Fibroblast of skin of left quadriceps (primary cell): ENCODE measurements around the gene DSC3.
"Not testable (repeated sequence)": the region's sequence is repeated elsewhere in the genome, so short reads cannot be mapped to it uniquely, and the experiment has no call there.

Experiments
- DNase-seq, 2 experiments: peaks; one replicate each; pipeline ENCODE4 v3.0.0-alpha.2; 2013; ENCODE audit warnings: low read depth in 2 of 2

The DSC3 gene

GRCh38 chr18:31041271-31042083 is 1.1 kb downstream of the DSC3 start:
- no peak for DNase-seq

- DNase-seq = no peak
Measured at GRCh38 chr18:31040686-31041270, 1.8 kb downstream of the DSC3 start.

- DNase-seq = no peak
Measured at GRCh38 chr18:31039426-31039825, 3.1 kb downstream of the DSC3 start.

- not testable (repeated sequence) for DNase-seq
Measured at GRCh38 chr18:31037686-31038085, 4.9 kb downstream of the DSC3 start.

- DNase-seq = no peak
Measured at GRCh38 chr18:31034541-31034940, 8.0 kb downstream of the DSC3 start.

GRCh38 chr18:31030574-31031278 is 11.8 kb downstream of the DSC3 start:
- no peak for DNase-seq

GRCh38 chr18:31015715-31016434 is 26.7 kb downstream of the DSC3 start:
- no peak for DNase-seq

- DNase-seq = peak; percentile 17 to 20
Measured at GRCh38 chr18:31011455-31011854, 31.1 kb downstream of the DSC3 start.

GRCh38 chr18:31010601-31011000 is 31.9 kb downstream of the DSC3 start:
- DNase-seq = no peak

- no peak for DNase-seq
Measured at GRCh38 chr18:30999887-31000628, 42.5 kb downstream of the DSC3 start.

GRCh38 chr18:30999186-30999585 is 43.4 kb downstream of the DSC3 start:
- no peak for DNase-seq

GRCh38 chr18:30997223-30997622 is 45.3 kb downstream of the DSC3 start:
- no peak for DNase-seq

- no peak for DNase-seq
Measured at GRCh38 chr18:30992231-30992630, 50.3 kb downstream of the DSC3 start.

GRCh38 chr18:30991397-30991796 is 51.1 kb downstream of the DSC3 start:
- DNase-seq = no peak

GRCh38 chr18:30989141-30989540 is 53.4 kb downstream of the DSC3 start:
- DNase-seq = no peak

GRCh38 chr18:30988440-30988839 is 54.1 kb downstream of the DSC3 start:
- DNase-seq = no peak

- no peak for DNase-seq
Measured at GRCh38 chr18:30987467-30988241, 54.9 kb downstream of the DSC3 start.

- no peak for DNase-seq
Measured at GRCh38 chr18:30985753-30986152, 56.8 kb downstream of the DSC3 start.

GRCh38 chr18:30982285-30982992 is 60.1 kb downstream of the DSC3 start:
- DNase-seq = no peak

GRCh38 chr18:30978091-30978490 is 64.5 kb downstream of the DSC3 start:
- not testable (repeated sequence) for DNase-seq
